Measurements from ENCODE around the gene ELFN2.

The ELFN2 gene

GRCh38 chr22:37358917-37359316 is 68.4 kb downstream of the ELFN2 start:
- no peak overlapping the region for H3K4me3 ChIP-seq (ENCODE audit: low read depth, low read length)
- no peak for DNase-seq (ENCODE audit: low read depth)
- in situ Hi-C loops (cut with HindIII; ENCODE audit: low sequenced_read_pairs) = no loop called here
- TF ChIP-seq CTCF (IDR thresholded peaks at IDR 0.05; ENCODE audit: low read depth, low read length, missing control alignments) = no peak

GRCh38 chr22:37358386-37358785 is 68.9 kb downstream of the ELFN2 start:
- no peak for TF ChIP-seq CTCF (IDR thresholded peaks at IDR 0.05; ENCODE audit: low read depth, low read length, missing control alignments)

GRCh38 chr22:37357446-37358075 is 69.7 kb downstream of the ELFN2 start:
- no peak for TF ChIP-seq CTCF (IDR thresholded peaks at IDR 0.05; ENCODE audit: low read depth, low read length, missing control alignments)
- H3K4me3 ChIP-seq (ENCODE audit: low read depth, low read length) = no peak overlapping the region
- in situ Hi-C loops (cut with HindIII; ENCODE audit: low sequenced_read_pairs) = no loop called here
- no peak for DNase-seq (ENCODE audit: low read depth)

More at GRCh38 chr22:37358386-37358785, 68.9 kb downstream of the ELFN2 start:
- no peak overlapping the region for H3K4me3 ChIP-seq (ENCODE audit: low read depth, low read length)
- no peak for DNase-seq (ENCODE audit: low read depth)
- in situ Hi-C loops (cut with HindIII; ENCODE audit: low sequenced_read_pairs) = no loop called here

- H3K4me3 ChIP-seq (ENCODE audit: low read depth, low read length) = no peak overlapping the region
- no peak for DNase-seq (ENCODE audit: low read depth)
- TF ChIP-seq CTCF (IDR thresholded peaks at IDR 0.05; ENCODE audit: low read depth, low read length, missing control alignments) = no peak
- in situ Hi-C loops (cut with HindIII; ENCODE audit: low sequenced_read_pairs) = no loop called here
Measured at GRCh38 chr22:37356922-37357321, 70.4 kb downstream of the ELFN2 start.

- no peak for DNase-seq (ENCODE audit: low read depth)
- TF ChIP-seq CTCF (IDR thresholded peaks at IDR 0.05; ENCODE audit: low read depth, low read length, missing control alignments) = no peak
- in situ Hi-C loops (cut with HindIII; ENCODE audit: low sequenced_read_pairs) = no loop called here
- H3K4me3 ChIP-seq (ENCODE audit: low read depth, low read length) = no peak overlapping the region
Measured at GRCh38 chr22:37355174-37355573, 72.1 kb downstream of the ELFN2 start.

- TF ChIP-seq CTCF (IDR thresholded peaks at IDR 0.05; ENCODE audit: low read depth, low read length, missing control alignments) = no peak
- in situ Hi-C loops (cut with HindIII; ENCODE audit: low sequenced_read_pairs) = no loop called here
- no peak overlapping the region for H3K4me3 ChIP-seq (ENCODE audit: low read depth, low read length)
- no peak for DNase-seq (ENCODE audit: low read depth)
Measured at GRCh38 chr22:37354670-37355069, 72.6 kb downstream of the ELFN2 start.

Measured in astrocyte of the cerebellum (primary cell).